Fibroblast of skin of back (primary cell): ENCODE results near the gene PRKX.
A peak's percentile ranks its signal among the peaks of the same experiment; 100 is the strongest.
"Not testable (repeated sequence)": the region's sequence is repeated elsewhere in the genome, so short reads cannot be mapped to it uniquely, and the experiment has no call there.

ENCODE experiments used
- DNase-seq: peaks from one replicate; pipeline ENCODE4 v3.0.0-alpha.2; 2013

The PRKX gene

GRCh38 chrX:3711331-3711917, 2.0 kb downstream of the PRKX start:
- DNase-seq = no peak

DNA sequence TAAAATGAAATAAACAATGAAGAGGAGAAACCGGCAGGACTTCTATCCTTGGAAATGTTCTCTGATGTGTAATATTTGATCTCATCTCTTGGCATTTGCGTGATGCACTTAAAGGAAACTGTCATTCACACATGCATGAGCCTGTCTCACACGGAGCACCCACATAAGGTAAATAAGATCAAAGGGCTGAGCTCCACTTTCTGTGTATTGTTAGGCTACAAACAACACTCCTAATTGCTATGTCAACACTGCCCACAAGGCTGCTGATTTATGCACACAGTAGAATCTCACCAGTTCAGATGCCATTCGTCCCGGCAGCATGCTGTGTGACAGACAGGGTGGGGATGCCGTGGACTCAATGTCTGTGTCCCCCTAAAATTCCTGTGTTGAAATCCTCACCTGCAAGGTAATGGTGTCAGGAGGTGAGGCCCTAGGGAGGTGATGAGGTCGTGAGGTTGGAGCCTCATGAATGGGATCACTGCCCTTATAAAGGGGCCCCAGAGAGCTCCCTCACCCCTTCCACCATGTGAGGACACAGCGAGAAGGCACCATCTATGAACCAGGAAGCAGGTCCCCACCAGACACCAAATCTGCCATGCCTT, 5.7 kb downstream of the PRKX start:
- not testable (repeated sequence) for DNase-seq

- no peak for DNase-seq
Observed at GRCh38 chrX:3706481-3706880, 7.0 kb downstream of the PRKX start.

GRCh38 chrX:3703251-3703650, 10.2 kb downstream of the PRKX start:
- not testable (repeated sequence) for DNase-seq

GRCh38 chrX:3702095-3702494, 11.4 kb downstream of the PRKX start:
- not testable (repeated sequence) for DNase-seq

DNA sequence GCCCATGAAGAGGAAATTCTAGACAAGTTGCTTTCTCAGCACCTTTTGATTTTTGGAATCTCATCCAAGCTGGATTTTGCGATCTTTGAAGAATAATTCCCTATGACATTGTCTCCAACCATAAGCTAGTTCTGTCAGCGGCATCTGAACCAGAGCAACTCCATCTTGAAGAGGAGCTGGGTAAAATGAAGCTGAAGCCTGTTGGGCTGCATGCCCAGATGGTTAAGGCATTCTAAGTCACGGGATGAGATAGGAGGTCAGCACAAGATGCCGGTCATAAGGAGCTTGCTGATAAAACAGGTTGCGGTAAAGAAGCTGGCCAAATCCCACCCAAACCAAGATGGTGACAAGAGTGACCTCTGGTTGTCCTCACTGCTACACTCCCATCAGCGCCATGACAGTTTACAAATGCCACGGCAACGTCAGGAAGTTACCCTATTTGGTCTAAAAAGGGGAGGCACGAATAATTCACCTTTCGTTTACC, 12.0 kb downstream of the PRKX start:
- not testable (repeated sequence) for DNase-seq

DNA sequence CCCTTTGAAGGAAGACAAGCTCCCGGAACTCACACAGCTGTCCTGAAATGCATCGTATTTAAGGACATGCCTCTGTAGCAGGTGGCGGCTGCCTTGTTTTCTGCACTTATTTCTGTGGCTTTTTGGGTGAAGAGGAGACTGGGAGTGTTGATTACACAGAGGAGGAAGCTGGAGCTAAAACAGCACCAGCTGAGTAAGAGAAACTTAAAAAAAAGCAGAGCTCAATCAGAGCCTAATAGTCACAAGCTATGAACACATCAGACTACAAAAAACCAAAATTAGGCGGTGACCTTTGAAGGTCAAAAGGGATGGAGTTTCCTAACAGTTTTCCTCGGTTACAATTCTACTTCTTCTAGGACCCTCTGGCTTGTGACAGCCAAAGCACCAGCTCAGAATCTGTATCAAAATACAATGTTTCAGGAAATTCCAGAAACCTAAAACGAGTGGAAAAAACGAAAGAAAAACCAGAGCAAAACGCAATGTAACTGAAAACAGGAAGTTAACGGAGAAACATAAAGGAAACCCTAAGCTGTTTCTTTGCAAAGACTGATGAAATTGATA, 13.5 kb downstream of the PRKX start:
- DNase-seq = no peak

- peak; percentile 85 for DNase-seq
Observed at GRCh38 chrX:3697701-3698279, 15.7 kb downstream of the PRKX start.

- DNase-seq = no peak
Observed at GRCh38 chrX:3697220-3697684, 16.2 kb downstream of the PRKX start.

- DNase-seq = no peak
Observed at GRCh38 chrX:3695536-3695935, 17.9 kb downstream of the PRKX start.

DNA sequence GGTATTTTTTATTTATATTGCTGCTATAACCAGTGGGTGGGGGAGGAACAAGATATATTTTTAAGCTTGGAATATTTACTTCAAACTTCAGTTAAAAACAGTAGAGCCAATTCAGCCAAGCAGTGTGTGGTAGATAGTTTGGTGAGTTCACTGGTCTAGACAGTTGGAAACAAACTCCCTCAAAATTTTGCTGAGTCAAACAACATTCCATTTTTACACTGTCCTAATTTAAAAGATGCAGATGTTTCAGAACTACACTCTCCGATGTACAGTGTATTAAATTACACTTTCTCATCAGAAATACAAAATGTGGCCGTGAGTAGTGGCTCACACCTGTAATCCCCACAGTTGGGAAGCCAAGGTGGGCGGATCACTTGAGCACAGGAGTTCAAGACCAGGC, 23.3 kb downstream of the PRKX start:
- DNase-seq = no peak

DNA sequence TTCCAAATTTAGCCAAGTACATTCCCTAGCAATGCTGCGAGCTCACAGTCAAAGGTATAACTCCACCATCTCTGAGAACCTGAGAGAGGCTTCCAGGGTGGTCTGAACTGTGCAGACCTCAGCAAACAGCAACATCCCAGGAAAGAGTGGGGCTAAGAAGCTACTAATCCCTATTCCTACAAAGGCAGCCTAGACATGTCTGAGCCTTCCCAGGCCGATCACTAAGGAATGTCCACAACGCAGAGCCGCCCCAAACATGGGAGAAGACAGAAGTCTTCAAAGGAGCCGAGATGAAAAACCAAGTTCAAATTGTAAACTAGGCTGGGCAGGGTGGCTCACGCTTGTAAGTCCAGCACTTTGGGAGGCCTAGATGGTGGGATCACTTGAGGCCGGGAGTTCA, 30.2 kb downstream of the PRKX start:
- DNase-seq = not testable (repeated sequence)

GRCh38 chrX:3680459-3680858, 33.0 kb downstream of the PRKX start:
- DNase-seq = no peak

GRCh38 chrX:3679669-3680068, 33.8 kb downstream of the PRKX start:
- DNase-seq = no peak

- no peak for DNase-seq
Observed at GRCh38 chrX:3678328-3678727, 35.1 kb downstream of the PRKX start.

- no peak for DNase-seq
Observed at GRCh38 chrX:3674881-3675280, 38.6 kb downstream of the PRKX start.

GRCh38 chrX:3669841-3670475, 43.5 kb downstream of the PRKX start:
- no peak for DNase-seq

GRCh38 chrX:3666975-3667374, 46.5 kb downstream of the PRKX start:
- DNase-seq = no peak

GRCh38 chrX:3664921-3665320, 48.5 kb downstream of the PRKX start:
- DNase-seq = no peak

DNA sequence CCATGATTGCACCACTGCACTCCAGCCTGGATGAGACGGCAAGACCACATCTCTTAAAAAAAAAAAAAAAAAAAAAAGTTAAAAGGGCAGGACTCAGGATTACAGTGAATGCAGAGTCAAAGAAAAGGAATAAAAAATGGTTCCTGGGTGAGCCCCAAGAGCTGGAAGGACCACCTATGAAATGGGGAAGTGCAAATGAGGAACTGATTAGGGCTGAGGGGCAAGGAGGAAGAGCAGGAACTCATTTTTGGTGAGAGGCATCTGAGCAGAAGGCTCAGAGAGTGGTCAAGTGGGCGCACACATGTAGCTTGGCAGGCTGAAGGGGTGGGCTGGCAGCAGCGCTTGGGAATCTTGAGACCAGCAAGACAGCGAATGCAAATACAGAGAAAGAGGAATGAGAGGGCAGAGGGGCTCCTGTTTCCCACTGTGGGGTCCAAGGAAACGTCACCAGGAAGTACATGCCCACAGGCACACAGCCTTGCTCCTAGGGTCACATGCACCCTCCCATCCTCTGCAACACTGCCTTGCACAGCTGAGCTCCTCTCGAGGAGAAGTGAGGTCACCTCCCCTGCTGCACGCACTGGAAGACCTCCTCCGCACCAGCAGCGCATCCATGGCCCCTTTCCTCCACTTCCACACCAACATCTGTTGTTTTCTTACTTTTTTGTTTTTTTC, 49.7 kb downstream of the PRKX start:
- DNase-seq = not testable (repeated sequence)

DNA sequence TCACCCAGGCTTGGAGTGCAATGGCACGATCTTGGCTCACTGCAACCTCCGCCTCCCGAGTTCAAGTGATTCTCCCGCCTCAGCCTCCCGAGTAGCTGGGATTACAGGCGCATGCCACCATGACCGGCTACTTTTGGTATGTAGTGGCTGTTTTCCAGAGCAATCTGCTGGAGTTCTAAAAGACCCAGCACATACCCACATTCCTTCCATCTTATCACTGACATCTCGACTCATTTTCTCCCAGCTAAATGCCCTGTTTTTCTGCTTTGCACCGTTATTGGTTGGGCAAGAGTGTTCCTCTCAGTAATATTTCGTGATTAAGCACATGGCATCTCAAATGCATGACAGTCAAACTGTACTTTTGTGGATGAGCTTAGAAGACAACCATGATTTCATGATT, 53.7 kb downstream of the PRKX start:
- DNase-seq = peak; percentile 35

DNA sequence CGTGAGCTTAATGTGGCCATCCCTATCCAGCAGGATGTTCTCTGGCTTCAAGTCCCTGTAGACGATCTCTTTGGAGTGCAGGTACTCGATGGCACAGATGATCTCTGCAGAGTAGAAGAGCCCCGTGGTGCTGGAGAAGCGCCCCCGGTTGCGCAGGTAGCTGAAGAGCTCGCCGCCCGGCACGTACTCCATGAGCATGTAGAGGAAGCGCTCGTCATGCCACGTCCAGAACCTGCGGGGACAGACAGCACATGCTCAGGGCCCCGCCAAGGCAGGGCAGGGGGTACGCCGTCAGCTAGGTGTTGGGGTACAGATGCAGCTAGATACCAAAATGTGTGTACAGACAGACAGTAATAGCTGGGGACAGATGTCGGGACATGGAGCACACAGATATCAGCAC, 58.3 kb downstream of the PRKX start:
- no peak for DNase-seq

DNA sequence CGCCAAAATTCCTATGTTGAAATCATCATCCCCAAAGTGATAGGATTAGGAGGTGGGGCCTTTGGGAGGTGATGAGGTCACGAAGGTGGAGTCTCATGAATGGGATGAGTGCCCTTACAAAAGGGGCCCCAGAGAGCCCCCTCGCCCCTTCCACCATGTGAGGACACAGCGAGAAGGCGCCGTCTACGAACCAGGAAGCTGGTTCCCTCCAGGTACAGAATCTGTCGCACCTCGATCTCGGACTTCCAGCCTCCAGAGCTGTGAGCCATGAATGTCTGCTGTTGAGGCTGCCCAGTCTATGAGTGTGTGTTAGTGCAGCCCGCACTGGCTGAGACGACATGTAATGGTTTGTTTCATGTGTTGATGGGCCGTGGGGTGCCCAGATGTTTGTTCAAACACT, 60.3 kb downstream of the PRKX start:
- no peak for DNase-seq
